Adrenal gland (tissue), 12 donors: ENCODE measurements around the gene LRBA. TPM values are rescaled to one million over a fixed set of nuclear protein-coding genes. Genes with fewer than 3 reads are reported as not detected.

Experiments
- DNase-seq, 7 donors: peaks; one replicate each; pipeline ENCODE4 v3.0.0-alpha.2; 2019 to 2020
- H3K27ac ChIP-seq, 5 donors: fragments of 200-600 bp; sonication (generic) in 4 of 5; 1 replicate in 3 of 5; 2 replicates in 2 of 5; pipeline versions ENCODE4 v1.5.1 to v1.8.0; 2016 to 2020; ENCODE audit warnings: mild to moderate bottlenecking in 1 of 5
- H3K27me3 ChIP-seq: fragments of 200-600 bp; 2 replicates; pipeline ENCODE4 v1.8.0; 2021
- H3K36me3 ChIP-seq, 2 donors: fragments of 200-600 bp; replicated peaks in 1 of 2; 1 replicate in 1 of 2; 2 replicates in 1 of 2; pipeline versions ENCODE4 v1.5.1 to v1.8.0; 2018 to 2022
- H3K4me1 ChIP-seq, 2 donors: fragments of 200-600 bp; replicated peaks in 1 of 2; 1 replicate in 1 of 2; 2 replicates in 1 of 2; pipeline versions ENCODE4 v1.5.1 to v1.8.0; 2018 to 2021
- H3K4me3 ChIP-seq, 4 donors: fragments of 200-600 bp; sonication (generic) in 3 of 4; one replicate each; pipeline ENCODE4 v1.5.1; 2016 to 2018
- H3K9me3 ChIP-seq, 3 donors: fragments of 200-600 bp; sonication (generic) in 1 of 3; replicated peaks in 1 of 3; 1 replicate in 2 of 3; 2 replicates in 1 of 3; pipeline versions ENCODE4 v1.5.1 to v1.8.0; 2016 to 2021
- CTCF ChIP-seq, 6 experiments: fragments of 450-650 bp in 4 of 6; fragments of 200-600 bp in 2 of 6; sonication (generic) in 1 of 6; IDR thresholded peaks; 1 replicate in 5 of 6; 2 replicates in 1 of 6; pipeline versions ENCODE4 v1.5.1 to v1.8.0; 2016 to 2021; ENCODE audit warnings: antibody characterized with exemption in 6 of 6, mild to moderate bottlenecking in 2 of 6, moderate library complexity in 1 of 6
- POLR2A ChIP-seq, 2 donors: fragments of 450-650 bp; IDR thresholded peaks; one replicate each; pipeline ENCODE4 v1.6.1; 2017; ENCODE audit warnings: antibody characterized with exemption in 2 of 2, mild to moderate bottlenecking in 2 of 2, moderate library complexity in 1 of 2
- WGBS, 4 donors: extraction: QIAGEN DNeasy Blood & Tissue Kit in 2 of 4; methylation state at CpG; one replicate each; pipeline versions ENCODE4 v1.1.5 to v1.1.7; 2013 to 2017; 5-methylcytosine and 5-hydroxymethylcytosine counted together
- intact Hi-C, 2 donors: fragments of 100-400 bp; cut with DNase I; formaldehyde crosslinking; loops; one replicate each; pipeline versions ENCODE4 v1.14.1 to v1.15.0; 2022 to 2023
- polyA plus RNA-seq, 3 donors: library from polyadenylated mRNA; stranded (reverse); fragments of 200-250 nt in 2 of 3; fragments of 350-450 nt in 1 of 3; fragmentation: Illumina TruSeq in 1 of 3; extraction: RNeasy Lipid Tissue Mini Kit (QIAGEN cat#74804) in 1 of 3; gene quantifications; one replicate each; pipeline ENCODE4 v1.2.3, GENCODE V29; 2013 to 2014
- total RNA-seq, 9 donors: library from RNA; depleted of rRNA in 4 of 9; stranded (reverse); fragments of >200 nt in 4 of 9; fragments of 120-200 nt in 1 of 9; fragmentation: NEBNext Ultra II Directional in 1 of 9; extraction: Animal tissue kit (Norgen Biotek cat#: 25700) in 1 of 9; gene quantifications; one replicate each; pipeline versions ENCODE4 v1.1.0 to v1.2.4, GENCODE V29; 2013 to 2023
- donor health status: healthy with polysubstance abuse.
- donor health status: Bipolar disorder and iron deficiency.
- donor health status: DM: yes; HTN: yes; CAD: no.
- donor health status: DM: no; HTN: no; CAD: no.
- donor health status: DM: no; HTN: no; CAD: no.
- donor health status: DM: yes; HTN: yes; CAD: no.

The LRBA gene
- total and polyA plus RNA-seq, 12 donors = 9.6 to 106 (median 40.6) TPM

- H3K36me3 ChIP-seq = no peaks in the 10 kb centered on the region
- H3K27me3 ChIP-seq = no peaks in the 10 kb centered on the region
- 79 to 87% (median 85%) methylated on average over 13 of the region's 13 CpGs for WGBS, 4 donors
- H3K4me1 ChIP-seq = no peaks in the 10 kb centered on the region
- no peak overlapping the region for H3K27ac ChIP-seq
- H3K4me3 ChIP-seq = no peak overlapping the region
- H3K9me3 ChIP-seq = no peaks in the 10 kb centered on the region
- DNase-seq = peak in 1 of 7 donors; percentile 85
- TF ChIP-seq CTCF (IDR thresholded peaks at IDR 0.05) (no peak), POLR2A (IDR thresholded peaks at IDR 0.05) (no peak)
- intact Hi-C loops = no loop called here
Observed at GRCh38 chr4:150581641-150582051, 433.4 kb downstream of the LRBA start.

- Histone ChIP-seq H3K9me3 (no peaks in the 10 kb centered on the region), H3K27ac (no peak overlapping the region), H3K27me3 (no peaks in the 10 kb centered on the region), H3K4me1 (no peaks in the 10 kb centered on the region), H3K4me3 (no peak overlapping the region), H3K36me3 (no peaks in the 10 kb centered on the region)
- no peak for DNase-seq
- TF ChIP-seq POLR2A (IDR thresholded peaks at IDR 0.05) (no peak), CTCF (IDR thresholded peaks at IDR 0.05) (no peak)
- intact Hi-C loops = no loop called here
- whole genome bisulfite sequencing, 4 donors = 90 to 95% (median 91%) methylated on average over 7 of the region's 7 CpGs
Observed at GRCh38 chr4:150581056-150581605, 434.0 kb downstream of the LRBA start.

- no peak overlapping the region for H3K4me3 ChIP-seq
- 91 to 93% (median 93%) methylated on average over 9 of the region's 9 CpGs for WGBS, 4 donors
Observed at GRCh38 chr4:150580306-150580705, 434.8 kb downstream of the LRBA start.

GRCh38 chr4:150579551-150580234, 435.4 kb downstream of the LRBA start:
- peak in 4 of 7 donors; percentile 15 to 65 (median 32) for DNase-seq
- Histone ChIP-seq H3K27ac (peak overlapping the region in 2 of 5 donors; percentile 48 to 49), H3K4me1 (no peaks in the 10 kb centered on the region), H3K27me3 (no peaks in the 10 kb centered on the region), H3K4me3 (peak overlapping the region in 2 of 4 donors; percentile 13 to 32), H3K9me3 (no peaks in the 10 kb centered on the region), H3K36me3 (no peaks in the 10 kb centered on the region)
- 46 to 85% (median 59%) methylated on average over 23 to 66 of the region's 66 CpGs for WGBS, 4 donors
- no peak for TF ChIP-seq CTCF (IDR thresholded peaks at IDR 0.05)
- TF ChIP-seq POLR2A (IDR thresholded peaks at IDR 0.05) = no peak
- intact Hi-C loops = no loop called here

More at GRCh38 chr4:150580306-150580705, 434.8 kb downstream of the LRBA start:
- Histone ChIP-seq H3K36me3 (no peaks in the 10 kb centered on the region), H3K27ac (peak overlapping the region in 1 of 5 donors; percentile 48), H3K9me3 (no peaks in the 10 kb centered on the region), H3K4me1 (no peaks in the 10 kb centered on the region), H3K27me3 (no peaks in the 10 kb centered on the region)
- no peak for DNase-seq
- no peak for TF ChIP-seq POLR2A (IDR thresholded peaks at IDR 0.05)
- intact Hi-C loops = no loop called here
